Erythroblast (primary cell): Measurements from ENCODE around the gene RNF25.

ENCODE experiments used
- GATA1 ChIP-seq: IDR thresholded peaks from 2 replicates; pipeline ENCODE4 v1.6.1; 2011; ENCODE audit warnings: low read depth, mild to moderate bottlenecking, control low read depth, low read length, moderate library complexity
- POLR2A ChIP-seq: IDR thresholded peaks from 2 replicates; pipeline ENCODE4 v1.6.1; 2011; ENCODE audit warnings: mild to moderate bottlenecking, low read length

DNA sequence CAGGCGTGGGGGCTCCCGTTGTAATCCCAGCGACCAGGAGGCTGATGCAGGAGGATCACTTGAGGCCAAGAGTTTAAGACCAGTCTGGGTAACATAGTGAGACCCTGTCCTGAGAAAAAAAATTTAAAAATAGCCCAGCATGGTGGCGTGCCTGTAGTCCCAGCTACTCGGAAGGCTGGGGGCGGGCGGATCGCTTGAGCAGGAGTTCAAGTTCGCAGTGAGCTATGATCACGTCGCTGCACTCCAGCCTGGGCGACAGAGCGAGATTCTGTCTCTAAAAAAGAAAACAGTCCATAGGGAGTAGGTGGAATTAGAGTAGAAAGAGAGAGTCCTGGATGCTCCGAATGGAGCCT lies 38.5 kb upstream of the RNF25 start:
- TF ChIP-seq POLR2A (no peak), GATA1 (no peak)
